Caco-2 (cell line): ENCODE data around the gene FBXW8. TPM values are rescaled to one million over a fixed set of nuclear protein-coding genes. Genes with fewer than 3 reads are reported as not detected.

Source experiments
- BruUV-seq: library from RNA; stranded (reverse); fragments of 400-500 nt; replicated peaks from 2 replicates; lab custom pipeline; 2021; lab: Mats Ljungman, UMichigan
- CTCF ChIA-PET: fragments of 300-600 bp; sonication (Branson Sonifier 250); formaldehyde crosslinking; loops from one replicate; lab custom pipeline; 2022; ENCODE audit warnings: antibody characterized with exemption; lab: Charles Lee
- POLR2A ChIA-PET: fragments of 300-600 bp; sonication (Branson Sonifier 250); formaldehyde crosslinking; loops from one replicate; lab custom pipeline; 2022; ENCODE audit warnings: antibody characterized with exemption; lab: Charles Lee
- DNase-seq, 2 experiments: peaks; one replicate each; pipeline versions ENCODE4 v3.0.0 to v3.0.0-alpha.2; 2020 to 2022
- H3K27me3 ChIP-seq: replicated peaks from 2 replicates; pipeline ENCODE4 v1.6.0; 2011; ENCODE audit warnings: low read length; ENCODE audit not compliant: control insufficient read depth, insufficient read depth
- H3K36me3 ChIP-seq: 2 replicates; pipeline ENCODE4 v1.5.1; 2011; ENCODE audit warnings: low read length; ENCODE audit not compliant: control insufficient read depth, insufficient read depth
- H3K4me1 ChIP-seq: fragments of 250-450 bp; sonication (Bioruptor Pico); 2 replicates; pipeline ENCODE4 v1.5.1; 2020; ENCODE audit warnings: mild to moderate bottlenecking
- H3K4me3 ChIP-seq: 2 replicates; pipeline ENCODE4 v1.5.1; 2011; ENCODE audit warnings: low read depth, mild to moderate bottlenecking, control low read depth, low read length
- H3K9me3 ChIP-seq: fragments of 250-450 bp; sonication (Bioruptor Pico); 2 replicates; pipeline ENCODE4 v1.5.1; 2020; ENCODE audit warnings: mild to moderate bottlenecking, moderate library complexity
- H3K27ac Mint-ChIP-seq: one replicate; pipeline ENCODE4 v1.8.0; 2022; ENCODE audit warnings: mixed read lengths; ENCODE audit not compliant: unreplicated experiment
- H3K27me3 Mint-ChIP-seq: one replicate; pipeline ENCODE4 v1.8.0; 2022; ENCODE audit warnings: mixed read lengths; ENCODE audit not compliant: insufficient read depth, unreplicated experiment
- H3K36me3 Mint-ChIP-seq: one replicate; pipeline ENCODE4 v1.8.0; 2022; ENCODE audit warnings: mild to moderate bottlenecking, mixed read lengths; ENCODE audit not compliant: insufficient read depth, unreplicated experiment
- H3K4me1 Mint-ChIP-seq: one replicate; pipeline ENCODE4 v1.8.0; 2022; ENCODE audit warnings: low read depth, mixed read lengths; ENCODE audit not compliant: unreplicated experiment
- H3K4me3 Mint-ChIP-seq: one replicate; pipeline ENCODE4 v1.8.0; 2022; ENCODE audit warnings: mild to moderate bottlenecking, moderate library complexity, mixed read lengths; ENCODE audit not compliant: unreplicated experiment
- H3K9me3 Mint-ChIP-seq: one replicate; pipeline ENCODE4 v1.8.0; 2022; ENCODE audit warnings: mixed read lengths; ENCODE audit not compliant: unreplicated experiment
- CTCF ChIP-seq, 2 experiments: fragments of 200-600 bp in 1 of 2; IDR thresholded peaks; 1 replicate in 1 of 2; 2 replicates in 1 of 2; pipeline versions ENCODE4 v1.5.1 to v1.8.0; 2011 to 2022; ENCODE audit warnings: antibody characterized with exemption in 1 of 2, control low read depth in 1 of 2, inconsistent platforms in 1 of 2, low read depth in 1 of 2, low read length in 1 of 2, mild to moderate bottlenecking in 1 of 2, moderate library complexity in 1 of 2; ENCODE audit not compliant: insufficient read depth in 1 of 2, severe bottlenecking in 1 of 2, unreplicated experiment in 1 of 2
- intact Hi-C: fragments of 100-400 bp; cut with micrococcal nuclease; formaldehyde crosslinking; loops from one replicate; pipeline ENCODE4 v1.10.0; 2022; ENCODE audit not compliant: unreplicated experiment
- total RNA-seq: library from RNA; stranded (reverse); gene quantifications from 2 replicates; pipeline ENCODE4 v1.2.3, GENCODE V29; 2022

FBXW8 gene
- total RNA-seq, 1 experiment from 2014 or later = 12.2 TPM

- no TSS peak for BruUV-seq
- no peak overlapping the region for H3K27ac Mint-ChIP-seq
- no peaks in the 10 kb centered on the region for H3K9me3 Mint-ChIP-seq
- Histone ChIP-seq H3K4me1 (no peaks in the 10 kb centered on the region), H3K27me3 (no peaks in the 10 kb centered on the region), H3K4me3 (no peak overlapping the region), H3K9me3 (no peaks in the 10 kb centered on the region), H3K36me3 (no peaks in the 10 kb centered on the region)
- H3K4me1 Mint-ChIP-seq = peaks cover 7% of the 10 kb centered on the region
- H3K4me3 Mint-ChIP-seq = no peak overlapping the region
- no peak for TF ChIP-seq CTCF (IDR thresholded peaks at IDR 0.05; ENCODE audit: insufficient read depth in 1 of 2, low read depth in 1 of 2, low read length in 1 of 2, severe bottlenecking in 1 of 2, unreplicated experiment in 1 of 2)
- H3K36me3 Mint-ChIP-seq = no peaks in the 10 kb centered on the region
- DNase-seq = no peak
- CTCF ChIA-PET = no interaction called here
- POLR2A ChIA-PET = no interaction called here
- H3K27me3 Mint-ChIP-seq = peaks cover 16% of the 10 kb centered on the region
- intact Hi-C loops = no loop called here
Measured at GRCh38 chr12:116862167-116862566, 48.6 kb upstream of the FBXW8 start.

- H3K4me3 Mint-ChIP-seq = no peak overlapping the region
- peaks cover 13% of the 10 kb centered on the region for H3K27me3 Mint-ChIP-seq
- Histone ChIP-seq H3K4me1 (no peaks in the 10 kb centered on the region), H3K27me3 (no peaks in the 10 kb centered on the region), H3K4me3 (no peak overlapping the region), H3K9me3 (no peaks in the 10 kb centered on the region), H3K36me3 (no peaks in the 10 kb centered on the region)
- no peak overlapping the region for H3K27ac Mint-ChIP-seq
- peaks cover 7% of the 10 kb centered on the region for H3K4me1 Mint-ChIP-seq
- ChIA-PET POLR2A (interaction anchor here (0.6 kb wide), 1 partner anchor 47 kb away, joined by 4 read pairs; no protein-coding TSS in a partner anchor), CTCF (interaction anchor here (0.6 to 1.0 kb wide), 3 partner anchors 47 to 1150 kb away, joined by 3 read pairs; partner anchors contain the start of gene FBXW8)
- no peaks in the 10 kb centered on the region for H3K9me3 Mint-ChIP-seq
- no TSS peak for BruUV-seq
- peak in 1 of 2 experiments; percentile 26 for DNase-seq
- no peaks in the 10 kb centered on the region for H3K36me3 Mint-ChIP-seq
- TF ChIP-seq CTCF (IDR thresholded peaks at IDR 0.05; ENCODE audit: insufficient read depth in 1 of 2, low read depth in 1 of 2, low read length in 1 of 2, severe bottlenecking in 1 of 2, unreplicated experiment in 1 of 2) = peak; percentile 25 to 50
- intact Hi-C loops = no loop called here
Measured at GRCh38 chr12:116863275-116863767, 47.4 kb upstream of the FBXW8 start.

GRCh38 chr12:116864371-116865160 lies 46.2 kb upstream of the FBXW8 start:
- Mint-ChIP-seq H3K27ac (no peak overlapping the region), H3K9me3 (no peaks in the 10 kb centered on the region), H3K36me3 (no peaks in the 10 kb centered on the region), H3K4me1 (peaks cover 7% of the 10 kb centered on the region), H3K4me3 (no peak overlapping the region), H3K27me3 (peaks cover 13% of the 10 kb centered on the region)
- Histone ChIP-seq H3K4me3 (no peak overlapping the region), H3K4me1 (no peaks in the 10 kb centered on the region), H3K36me3 (no peaks in the 10 kb centered on the region), H3K9me3 (no peaks in the 10 kb centered on the region), H3K27me3 (no peaks in the 10 kb centered on the region)
- intact Hi-C loops = no loop called here
- ChIA-PET CTCF (no interaction called here), POLR2A (no interaction called here)
- no TSS peak for BruUV-seq
- DNase-seq = no peak
- no peak for TF ChIP-seq CTCF (IDR thresholded peaks at IDR 0.05; ENCODE audit: insufficient read depth in 1 of 2, low read depth in 1 of 2, low read length in 1 of 2, severe bottlenecking in 1 of 2, unreplicated experiment in 1 of 2)
